Smooth muscle cell (in vitro differentiated cells): ENCODE results near the gene TPGS2. TPM values are rescaled to one million over a fixed set of nuclear protein-coding genes. Genes with fewer than 3 reads are reported as not detected.

Source experiments
- DNase-seq: peaks from one replicate; lab custom pipeline; 2025; ENCODE audit not compliant: unreplicated experiment; lab: John Stamatoyannopoulos, UW
- H2AFZ ChIP-seq: fragments of 200-600 bp; sonication (generic); 2 replicates; pipeline ENCODE4 v1.6.0; 2016; ENCODE audit warnings: antibody characterized with exemption, low read depth, mild to moderate bottlenecking
- H3F3A ChIP-seq: fragments of 200-600 bp; sonication (generic); 2 replicates; pipeline ENCODE4 v1.6.0; 2017; ENCODE audit warnings: antibody characterized with exemption, low read depth
- H3K27ac ChIP-seq: fragments of 200-600 bp; sonication (generic); 2 replicates; pipeline ENCODE4 v1.5.1; 2016; ENCODE audit warnings: low read depth, mild to moderate bottlenecking
- H3K27me3 ChIP-seq: fragments of 200-600 bp; sonication (generic); 2 replicates; pipeline ENCODE4 v1.6.1; 2016; ENCODE audit warnings: low read depth, mild to moderate bottlenecking
- H3K36me3 ChIP-seq: fragments of 200-600 bp; sonication (generic); 2 replicates; pipeline ENCODE4 v1.5.1; 2016; ENCODE audit warnings: low read depth
- H3K4me1 ChIP-seq: fragments of 200-600 bp; sonication (generic); 2 replicates; pipeline ENCODE4 v1.5.1; 2016; ENCODE audit warnings: low read depth
- H3K4me2 ChIP-seq: fragments of 200-600 bp; sonication (generic); 2 replicates; pipeline ENCODE4 v1.6.0; 2016; ENCODE audit warnings: mild to moderate bottlenecking
- H3K4me3 ChIP-seq: fragments of 200-600 bp; sonication (generic); 2 replicates; pipeline ENCODE4 v1.5.1; 2016; ENCODE audit warnings: mild to moderate bottlenecking
- H3K79me2 ChIP-seq: fragments of 200-600 bp; sonication (generic); 2 replicates; pipeline ENCODE4 v1.6.0; 2016; ENCODE audit warnings: low read depth, mild to moderate bottlenecking
- H3K9ac ChIP-seq: fragments of 200-600 bp; sonication (generic); 2 replicates; pipeline ENCODE4 v1.6.0; 2016; ENCODE audit warnings: low read depth
- H3K9me3 ChIP-seq: fragments of 200-600 bp; sonication (generic); replicated peaks from 2 replicates; pipeline ENCODE4 v1.5.1; 2016; ENCODE audit warnings: low read depth
- H4K20me1 ChIP-seq: fragments of 200-600 bp; sonication (generic); 2 replicates; pipeline ENCODE4 v1.6.0; 2016; ENCODE audit warnings: low read depth
- CTCF ChIP-seq: fragments of 200-600 bp; sonication (generic); IDR thresholded peaks from 2 replicates; pipeline ENCODE4 v1.5.1; 2017; ENCODE audit warnings: borderline replicate concordance, mild to moderate bottlenecking, antibody characterized with exemption; ENCODE audit not compliant: insufficient read depth, poor library complexity, severe bottlenecking
- WGBS: methylation state at CpG from one replicate; pipeline ENCODE4 v1.1.7; 2016; ENCODE audit warnings: low lambda C conversion rate; 5-methylcytosine and 5-hydroxymethylcytosine counted together
- polyA plus RNA-seq: library from polyadenylated mRNA; unstranded; fragments of >200 nt; fragmentation: Nextera tagmentation; extraction: Ambion mirVana; gene quantifications from 2 replicates; pipeline ENCODE4 v1.2.1, GENCODE V29; 2016
- total RNA-seq: library from RNA; depleted of rRNA; stranded (reverse); fragments of >200 nt; gene quantifications from 2 replicates; pipeline ENCODE4 v1.2.3, GENCODE V29; 2014

The TPGS2 gene
- total and polyA plus RNA-seq, 2 experiments from 2014 or later, result 99.2 to 157 TPM

GRCh38 chr18:36835927-36836326 lies 7.1 kb upstream of the TPGS2 start:
- TF ChIP-seq CTCF, result no peak
- WGBS, result 97% methylated on average over 1 of the region's 1 CpG
- no peak overlapping the region for H3K9ac ChIP-seq

GRCh38 chr18:36833120-36833519 lies 4.3 kb upstream of the TPGS2 start:
- no peak overlapping the region for H3K9ac ChIP-seq
- no peaks in the 10 kb centered on the region for H3K36me3 ChIP-seq
- no peaks in the 10 kb centered on the region for H3K4me1 ChIP-seq
- H3F3A ChIP-seq, result no peaks in the 10 kb centered on the region
- no peaks in the 10 kb centered on the region for H3K27me3 ChIP-seq
- no peaks in the 10 kb centered on the region for H3K9me3 ChIP-seq
- no peaks in the 10 kb centered on the region for H3K79me2 ChIP-seq
- H3K4me2 ChIP-seq, result no peak overlapping the region
- H4K20me1 ChIP-seq, result no peaks in the 10 kb centered on the region
- WGBS, result 97% methylated on average over 2 of the region's 2 CpGs
- no peak overlapping the region for H3K27ac ChIP-seq
- DNase-seq, result no peak
- H2AFZ ChIP-seq, result no peak overlapping the region
- no peak overlapping the region for H3K4me3 ChIP-seq
- no peak for TF ChIP-seq CTCF

More at GRCh38 chr18:36835927-36836326, 7.1 kb upstream of the TPGS2 start:
- no peak overlapping the region for H3K4me2 ChIP-seq
- H3K27ac ChIP-seq, result no peak overlapping the region
- no peaks in the 10 kb centered on the region for H4K20me1 ChIP-seq
- no peaks in the 10 kb centered on the region for H3K27me3 ChIP-seq
- no peaks in the 10 kb centered on the region for H3K36me3 ChIP-seq
- no peak overlapping the region for H3K4me3 ChIP-seq
- H3K4me1 ChIP-seq, result no peaks in the 10 kb centered on the region
- DNase-seq, result no peak
- H3K9me3 ChIP-seq, result no peaks in the 10 kb centered on the region
- no peak overlapping the region for H2AFZ ChIP-seq
- no peaks in the 10 kb centered on the region for H3K79me2 ChIP-seq
- H3F3A ChIP-seq, result no peaks in the 10 kb centered on the region

- WGBS, result 21% methylated on average over 1 of the region's 1 CpG
- no peak overlapping the region for H3K4me2 ChIP-seq
- no peaks in the 10 kb centered on the region for H3F3A ChIP-seq
- no peak overlapping the region for H3K4me3 ChIP-seq
- H3K9ac ChIP-seq, result no peak overlapping the region
- no peak overlapping the region for H3K27ac ChIP-seq
- H3K9me3 ChIP-seq, result no peaks in the 10 kb centered on the region
- H2AFZ ChIP-seq, result no peak overlapping the region
- peaks cover 9% of the 10 kb centered on the region for H3K79me2 ChIP-seq
- peaks cover 3% of the 10 kb centered on the region for H3K4me1 ChIP-seq
- H3K36me3 ChIP-seq, result no peaks in the 10 kb centered on the region
- H4K20me1 ChIP-seq, result no peaks in the 10 kb centered on the region
- TF ChIP-seq CTCF, result no peak
- no peaks in the 10 kb centered on the region for H3K27me3 ChIP-seq
- no peak for DNase-seq
Measured at GRCh38 chr18:36831139-36831538, 2.3 kb upstream of the TPGS2 start.

- no peak for TF ChIP-seq CTCF
- Histone ChIP-seq H3K27me3 (no peaks in the 10 kb centered on the region), H2AFZ (peak overlapping the region; percentile 95), H3K9me3 (no peaks in the 10 kb centered on the region), H3K9ac (no peak overlapping the region), H3K4me1 (peaks cover 3% of the 10 kb centered on the region), H3F3A (no peaks in the 10 kb centered on the region), H4K20me1 (no peaks in the 10 kb centered on the region), H3K79me2 (peaks cover 9% of the 10 kb centered on the region), H3K4me2 (peak overlapping the region; percentile 87), H3K36me3 (no peaks in the 10 kb centered on the region), H3K27ac (no peak overlapping the region), H3K4me3 (peak overlapping the region; percentile 98)
- WGBS, result 60% methylated on average over 1 of the region's 1 CpG
- DNase-seq, result no peak
Measured at GRCh38 chr18:36830158-36830495, 1.3 kb upstream of the TPGS2 start.
